HepG2 (cell line): ENCODE results near the gene CD81. TPM values are rescaled to one million over a fixed set of nuclear protein-coding genes. Genes with fewer than 3 reads are reported as not detected.
A peak's percentile ranks its signal among the peaks of the same experiment; 100 is the strongest.

Source experiments
- CEBPG ChIP-seq: IDR thresholded peaks from 2 replicates; pipeline ENCODE4 v1.6.1; 2016
- CERS6 ChIP-seq: sonication (generic); formaldehyde crosslinking; IDR thresholded peaks from 2 replicates; pipeline ENCODE4 v1.5.0; 2020; ENCODE audit warnings: missing genetic modification reagents
- FOXA3 ChIP-seq: IDR thresholded peaks from 2 replicates; pipeline ENCODE4 v1.6.1; 2016; ENCODE audit warnings: missing genetic modification reagents, missing compliant biosample characterization
- FOXP1 ChIP-seq, 2 experiments: fragments of 450-650 bp in 1 of 2; IDR thresholded peaks; 2 replicates each; pipeline ENCODE4 v1.6.1; 2017 to 2018; ENCODE audit warnings: antibody characterized with exemption in 1 of 2
- HDAC1 ChIP-seq: sonication (generic); formaldehyde crosslinking; IDR thresholded peaks from 2 replicates; pipeline ENCODE4 v1.5.1; 2020; ENCODE audit warnings: mild to moderate bottlenecking, missing genetic modification reagents
- HOXA5 ChIP-seq: sonication (generic); formaldehyde crosslinking; IDR thresholded peaks from 2 replicates; pipeline ENCODE4 v1.4.0; 2020; ENCODE audit warnings: missing genetic modification reagents
- MIXL1 ChIP-seq: IDR thresholded peaks from 2 replicates; pipeline ENCODE4 v1.6.1; 2016
- MNT ChIP-seq: fragments of 450-650 bp; IDR thresholded peaks from 2 replicates; pipeline ENCODE4 v1.6.1; 2016
- POLR2G ChIP-seq: fragments of 200-400 bp; formaldehyde crosslinking; IDR thresholded peaks from 2 replicates; pipeline ENCODE4 v1.6.1; 2018; ENCODE audit warnings: mild to moderate bottlenecking, low read depth, low read length, moderate library complexity
- REXO4 ChIP-seq: sonication (generic); formaldehyde crosslinking; IDR thresholded peaks from 2 replicates; pipeline ENCODE4 v1.8.0; 2022; ENCODE audit warnings: missing genetic modification reagents, mild to moderate bottlenecking, borderline replicate concordance
- SIN3A ChIP-seq: IDR thresholded peaks from 2 replicates; pipeline ENCODE4 v1.6.1; 2011; ENCODE audit warnings: low read depth, mild to moderate bottlenecking, control low read depth, low read length, borderline replicate concordance
- SNAI1 ChIP-seq: sonication (generic); formaldehyde crosslinking; IDR thresholded peaks from 2 replicates; pipeline ENCODE4 v1.5.0; 2020; ENCODE audit warnings: mild to moderate bottlenecking, missing genetic modification reagents, borderline replicate concordance
- ZNF407 ChIP-seq: sonication (generic); formaldehyde crosslinking; IDR thresholded peaks from one replicate; pipeline ENCODE4 v1.5.1; 2020; ENCODE audit warnings: mild to moderate bottlenecking, missing genetic modification reagents; ENCODE audit errors: not compliant biosample characterization
- ZNF44 ChIP-seq: sonication (generic); formaldehyde crosslinking; IDR thresholded peaks from 2 replicates; pipeline ENCODE4 v1.5.1; 2020; ENCODE audit warnings: mild to moderate bottlenecking, missing genetic modification reagents
- ZNF558 ChIP-seq: sonication (generic); formaldehyde crosslinking; IDR thresholded peaks from 2 replicates; pipeline ENCODE4 v1.9.0; 2022; ENCODE audit warnings: mild to moderate bottlenecking, missing genetic modification reagents, borderline replicate concordance
- ZNF597 ChIP-seq: sonication (generic); formaldehyde crosslinking; IDR thresholded peaks from 2 replicates; pipeline ENCODE4 v1.5.0; 2020; ENCODE audit warnings: missing genetic modification reagents
- ZNF790 ChIP-seq: sonication (generic); formaldehyde crosslinking; IDR thresholded peaks from 2 replicates; pipeline ENCODE4 v1.8.0; 2022; ENCODE audit warnings: missing genetic modification reagents, mild to moderate bottlenecking, borderline replicate concordance
- ZNF83 ChIP-seq: sonication (generic); formaldehyde crosslinking; IDR thresholded peaks from 2 replicates; pipeline ENCODE4 v1.4.0; 2020; ENCODE audit warnings: missing genetic modification reagents, mild to moderate bottlenecking, borderline replicate concordance
- polyA plus RNA-seq, 8 experiments: library from polyadenylated mRNA; depleted of rRNA in 3 of 8; stranded (reverse) in 7 of 8; unstranded in 1 of 8; fragments of >200 nt; fragmentation: Illumina TruSeq in 4 of 8; extraction: Trizol in 4 of 8; gene quantifications; 2 replicates each; pipeline versions ENCODE4 v1.2.1 to v1.2.3, GENCODE V29; 2011 to 2016; ENCODE audit warnings: low read depth in 4 of 8, missing spikeins in 1 of 8, mixed read lengths in 1 of 8; ENCODE audit not compliant: insufficient read depth in 1 of 8
- total RNA-seq, 5 experiments: library from RNA; depleted of rRNA; stranded (reverse); fragments of >200 nt; fragmentation: Illumina TruSeq; extraction: Trizol; gene quantifications; 2 replicates each; pipeline ENCODE4 v1.2.3, GENCODE V29; 2016; ENCODE audit warnings: low read depth in 1 of 5

Gene CD81
- total and polyA plus RNA-seq, 2 of the 13 experiments (the other 11 are each of a cell fraction or from before 2014, with no cell fraction given) = not detected

GRCh38 chr11:2409611-2410468 lies 32.7 kb downstream of the CD81 start (continued):
- TF ChIP-seq ZNF407 (CRISPR knock-in tag) (no peak), SIN3A (no peak), ZNF83 (CRISPR knock-in tag) (no peak), MIXL1 (CRISPR knock-in tag) (peak; percentile 63; the same call in 1 of the 2 replicates), ZNF597 (no peak), MNT (no peak), CERS6 (CRISPR knock-in tag) (no peak), FOXA3 (CRISPR knock-in tag) (peak; percentile 85), ZNF44 (CRISPR knock-in tag) (no peak), CEBPG (CRISPR knock-in tag) (no peak), ZNF790 (CRISPR knock-in tag) (no peak), POLR2G (no peak), ZNF558 (CRISPR knock-in tag) (peak; percentile 42; the same call in 1 of the 2 replicates), FOXP1 (IDR thresholded peaks at IDR 0.05) (no peak), FOXP1 (CRISPR knock-in tag; IDR thresholded peaks at IDR 0.05) (peak; percentile 41; the same call in 1 of the 2 replicates), SNAI1 (no peak), HOXA5 (CRISPR knock-in tag) (0 out of 2 replicates have a peak, but pooled peaks have one; percentile 60), HDAC1 (CRISPR knock-in tag) (peak; percentile 72; the same call in 1 of the 2 replicates), REXO4 (CRISPR knock-in tag) (no peak)
